NB4 (cell line): ENCODE measurements around the gene PRSS57.

Experiments
- MYC ChIP-seq: IDR thresholded peaks from 2 replicates; pipeline ENCODE4 v1.6.1; 2011; ENCODE audit warnings: low read depth, low read length
- POLR2A ChIP-seq: IDR thresholded peaks from 2 replicates; pipeline ENCODE4 v1.6.1; 2011; ENCODE audit warnings: mild to moderate bottlenecking; ENCODE audit not compliant: insufficient read length; ENCODE audit errors: extremely low read depth
- TF ChIP-seq, protein P1 (sequence below): IDR thresholded peaks from one replicate; pipeline ENCODE4 v1.5.1; 2012; ENCODE audit warnings: low read depth, low read length

DNA sequence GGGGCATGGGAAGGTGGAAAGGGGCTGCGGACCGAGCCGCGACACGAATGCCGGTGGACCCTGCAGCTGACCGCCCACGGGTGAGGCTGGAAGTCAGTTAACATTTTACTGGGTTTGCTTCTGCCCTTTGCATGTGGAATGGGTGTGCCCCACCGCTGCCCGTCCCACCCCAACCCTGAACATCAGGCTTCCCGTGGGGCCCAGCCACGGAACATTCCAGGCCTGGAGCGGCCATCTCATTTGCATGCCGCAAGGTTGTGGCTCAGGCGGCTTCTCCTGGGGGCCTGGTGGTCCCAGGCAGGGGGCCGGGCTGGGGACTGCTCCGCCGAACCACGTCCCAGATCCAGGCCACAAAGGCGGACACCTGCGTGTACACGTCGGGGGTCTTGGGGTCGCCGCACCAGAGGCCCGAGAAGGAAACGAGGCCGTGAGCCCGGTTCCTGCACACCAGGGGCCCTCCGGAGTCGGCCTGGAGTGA, 9.8 kb downstream of the PRSS57 start:
- TF ChIP-seq, protein P1, sequence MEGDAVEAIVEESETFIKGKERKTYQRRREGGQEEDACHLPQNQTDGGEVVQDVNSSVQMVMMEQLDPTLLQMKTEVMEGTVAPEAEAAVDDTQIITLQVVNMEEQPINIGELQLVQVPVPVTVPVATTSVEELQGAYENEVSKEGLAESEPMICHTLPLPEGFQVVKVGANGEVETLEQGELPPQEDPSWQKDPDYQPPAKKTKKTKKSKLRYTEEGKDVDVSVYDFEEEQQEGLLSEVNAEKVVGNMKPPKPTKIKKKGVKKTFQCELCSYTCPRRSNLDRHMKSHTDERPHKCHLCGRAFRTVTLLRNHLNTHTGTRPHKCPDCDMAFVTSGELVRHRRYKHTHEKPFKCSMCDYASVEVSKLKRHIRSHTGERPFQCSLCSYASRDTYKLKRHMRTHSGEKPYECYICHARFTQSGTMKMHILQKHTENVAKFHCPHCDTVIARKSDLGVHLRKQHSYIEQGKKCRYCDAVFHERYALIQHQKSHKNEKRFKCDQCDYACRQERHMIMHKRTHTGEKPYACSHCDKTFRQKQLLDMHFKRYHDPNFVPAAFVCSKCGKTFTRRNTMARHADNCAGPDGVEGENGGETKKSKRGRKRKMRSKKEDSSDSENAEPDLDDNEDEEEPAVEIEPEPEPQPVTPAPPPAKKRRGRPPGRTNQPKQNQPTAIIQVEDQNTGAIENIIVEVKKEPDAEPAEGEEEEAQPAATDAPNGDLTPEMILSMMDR = no peak
- no peak for TF ChIP-seq POLR2A
- TF ChIP-seq MYC = no peak
